DOHH2 (cell line): Measurements from ENCODE around the gene PYCARD.

Experiments used
- H3F3A ChIP-seq: fragments of 200-600 bp; sonication (generic), shearing (Covaris generic); 2 replicates; pipeline ENCODE4 v1.6.0; 2016; ENCODE audit warnings: antibody characterized with exemption, mild to moderate bottlenecking; ENCODE audit not compliant: control insufficient read depth, insufficient read depth
- H3K27ac ChIP-seq: fragments of 200-600 bp; sonication (generic); 2 replicates; pipeline ENCODE4 v1.5.1; 2014; ENCODE audit warnings: low read depth, mild to moderate bottlenecking, low read length, moderate library complexity
- H3K27me3 ChIP-seq: fragments of 200-600 bp; sonication (generic); 2 replicates; pipeline ENCODE4 v1.6.1; 2014; ENCODE audit warnings: mild to moderate bottlenecking, low read length, mixed read lengths; ENCODE audit not compliant: control insufficient read depth
- H3K36me3 ChIP-seq: fragments of 200-600 bp; sonication (generic); 2 replicates; pipeline ENCODE4 v1.6.1; 2014; ENCODE audit warnings: mild to moderate bottlenecking, low read length, moderate library complexity, mixed read lengths; ENCODE audit not compliant: control insufficient read depth
- H3K4me1 ChIP-seq: fragments of 200-600 bp; sonication (generic); 2 replicates; pipeline ENCODE4 v1.6.1; 2014; ENCODE audit warnings: mild to moderate bottlenecking, low read length, mixed read lengths; ENCODE audit not compliant: control insufficient read depth
- H3K4me2 ChIP-seq: fragments of 200-600 bp; sonication (generic); 2 replicates; pipeline ENCODE4 v1.6.0; 2014; ENCODE audit warnings: mild to moderate bottlenecking, low read length, moderate library complexity
- H3K4me3 ChIP-seq: fragments of 200-600 bp; sonication (generic); 2 replicates; pipeline ENCODE4 v1.5.1; 2014; ENCODE audit warnings: mild to moderate bottlenecking, low read length, mixed read lengths
- H3K79me2 ChIP-seq: fragments of 200-600 bp; sonication (generic); 2 replicates; pipeline ENCODE4 v1.6.1; 2014; ENCODE audit warnings: mild to moderate bottlenecking, low read length, mixed read lengths; ENCODE audit not compliant: control insufficient read depth
- H3K9me2 ChIP-seq: fragments of 200-600 bp; sonication (generic); replicated peaks from 2 replicates; pipeline ENCODE4 v1.6.1; 2014; ENCODE audit warnings: mild to moderate bottlenecking, low read length, mixed read lengths; ENCODE audit not compliant: control insufficient read depth
- H3K9me3 ChIP-seq: fragments of 200-600 bp; sonication (generic); 2 replicates; pipeline ENCODE4 v1.6.1; 2014; ENCODE audit warnings: antibody characterized with exemption, low read length, mixed read lengths; ENCODE audit not compliant: control insufficient read depth, insufficient read depth
- H4K20me1 ChIP-seq: fragments of 200-600 bp; sonication (generic); 2 replicates; pipeline ENCODE4 v1.6.0; 2014; ENCODE audit warnings: low read depth, mild to moderate bottlenecking, antibody characterized with exemption, low read length, moderate library complexity; ENCODE audit not compliant: control insufficient read depth, insufficient read depth
- CTCF ChIP-seq: fragments of 200-600 bp; sonication (generic); IDR thresholded peaks from one replicate; pipeline ENCODE4 v1.5.1; 2014; ENCODE audit warnings: antibody characterized with exemption, mild to moderate bottlenecking, low read depth, low read length; ENCODE audit not compliant: poor library complexity, severe bottlenecking
- EZH2phosphoT487 ChIP-seq: fragments of 200-600 bp; sonication (generic); IDR thresholded peaks from 2 replicates; pipeline ENCODE4 v1.6.1; 2017; ENCODE audit warnings: borderline replicate concordance, mild to moderate bottlenecking, antibody characterized with exemption, low read length, moderate library complexity, mixed read lengths

Gene PYCARD

DNA sequence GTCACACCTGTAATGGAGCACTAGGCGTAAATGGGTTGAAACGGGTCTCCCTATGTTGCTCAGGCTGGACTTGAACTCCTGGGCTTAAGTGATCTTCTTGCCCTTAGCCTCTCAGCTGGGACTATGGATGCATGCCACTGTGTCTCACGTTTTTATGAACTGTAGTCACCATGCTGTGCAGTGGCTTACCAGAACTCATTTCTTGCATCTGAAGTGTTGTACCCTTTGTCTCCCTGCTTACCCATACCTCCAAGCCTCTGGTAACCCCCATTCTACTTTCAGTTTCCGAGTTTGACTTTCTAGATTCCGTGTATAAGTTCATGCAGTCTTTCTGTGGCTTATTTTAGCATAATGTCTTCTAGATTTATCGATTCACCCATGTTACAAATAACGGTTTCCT lies 7.7 kb downstream of the PYCARD start:
- no peaks in the 10 kb centered on the region for H3K9me2 ChIP-seq
- no peak for TF ChIP-seq EZH2phosphoT487
- no peak for TF ChIP-seq CTCF
- H3K4me2 ChIP-seq, result no peak overlapping the region
- peaks cover 15% of the 10 kb centered on the region; the same call in 1 of the 2 replicates for H3K79me2 ChIP-seq
- H3K27me3 ChIP-seq, result no peaks in the 10 kb centered on the region
- no peak overlapping the region for H3K4me3 ChIP-seq
- no peaks in the 10 kb centered on the region for H3K9me3 ChIP-seq
- peaks cover 85% of the 10 kb centered on the region for H3F3A ChIP-seq
- H3K36me3 ChIP-seq, result peaks cover 72% of the 10 kb centered on the region
- H4K20me1 ChIP-seq, result peaks cover 37% of the 10 kb centered on the region
- H3K27ac ChIP-seq, result no peak overlapping the region
- H3K4me1 ChIP-seq, result 0 out of 2 replicates have a peak, but pooled peaks cover 3% of the 10 kb centered on the region

GRCh38 chr16:31193874-31194273 lies 8.7 kb downstream of the PYCARD start:
- Histone ChIP-seq H3K9me2 (no peaks in the 10 kb centered on the region), H4K20me1 (peaks cover 44% of the 10 kb centered on the region), H3F3A (peaks cover 84% of the 10 kb centered on the region), H3K4me1 (no peaks in the 10 kb centered on the region), H3K79me2 (peaks cover 25% of the 10 kb centered on the region), H3K36me3 (peaks cover 82% of the 10 kb centered on the region), H3K9me3 (no peaks in the 10 kb centered on the region), H3K4me2 (no peak overlapping the region), H3K27me3 (no peaks in the 10 kb centered on the region), H3K27ac (no peak overlapping the region), H3K4me3 (no peak overlapping the region)
- TF ChIP-seq CTCF, result no peak
- no peak for TF ChIP-seq EZH2phosphoT487

DNA sequence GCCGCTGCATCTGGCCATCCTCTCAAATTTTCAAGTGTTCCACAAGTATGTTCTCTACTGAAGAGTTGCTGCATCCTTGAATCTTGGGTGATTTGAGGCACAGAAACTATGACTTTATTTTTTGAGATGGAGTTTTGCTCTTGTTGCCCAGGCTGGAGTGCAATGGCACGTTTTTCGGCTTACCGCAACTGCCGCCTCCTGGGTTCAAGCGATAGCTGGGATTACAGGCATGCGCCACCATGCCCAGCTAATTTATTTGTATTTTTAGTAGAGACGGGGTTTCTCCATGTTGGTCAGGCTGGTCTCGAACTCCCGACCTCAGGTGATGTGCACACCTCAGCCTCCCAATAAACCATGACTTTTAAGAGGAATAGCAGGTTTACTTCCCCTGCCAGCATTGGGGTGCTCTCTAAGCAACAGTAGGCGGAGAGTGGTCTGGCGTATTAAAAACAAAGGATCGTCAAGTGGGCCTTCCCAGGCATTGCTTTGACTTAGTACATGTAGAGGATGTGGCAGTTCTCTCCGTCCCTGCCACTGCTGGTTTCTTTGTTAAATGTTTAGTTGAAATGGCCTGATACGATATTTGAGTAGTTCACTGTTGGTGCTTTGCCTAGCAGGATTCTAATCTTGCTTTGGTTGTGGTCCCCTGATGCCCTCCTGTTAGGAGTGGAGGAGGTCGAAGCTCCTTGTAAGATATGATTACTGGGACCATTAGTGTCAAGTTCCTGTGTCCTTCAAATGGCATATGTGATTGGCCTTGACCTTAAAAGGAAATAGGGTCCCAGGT lies 9.5 kb downstream of the PYCARD start:
- Histone ChIP-seq H3K4me2 (no peak overlapping the region), H3K27me3 (no peaks in the 10 kb centered on the region), H3K79me2 (peaks cover 33% of the 10 kb centered on the region), H4K20me1 (peaks cover 51% of the 10 kb centered on the region), H3K4me3 (no peak overlapping the region), H3K27ac (no peak overlapping the region), H3K36me3 (peaks cover 85% of the 10 kb centered on the region), H3F3A (peaks cover 79% of the 10 kb centered on the region), H3K9me3 (no peaks in the 10 kb centered on the region), H3K9me2 (no peaks in the 10 kb centered on the region), H3K4me1 (no peaks in the 10 kb centered on the region)
- TF ChIP-seq EZH2phosphoT487 (no peak), CTCF (no peak)
